NOMO-1 treated with DMSO at 0.1 percent for 48 hours (cell line): Measurements from ENCODE around the gene KSR1.

Experiments
- DNase-seq: peaks from one replicate; lab custom pipeline; 2025; ENCODE audit not compliant: unreplicated experiment; lab: John Stamatoyannopoulos, UW

KSR1 gene

GRCh38 chr17:27581016-27581415 is 124.8 kb downstream of the KSR1 start:
- no peak for DNase-seq

- DNase-seq, result no peak
Observed at GRCh38 chr17:27582696-27583095, 126.4 kb downstream of the KSR1 start.

- DNase-seq, result no peak
Observed at GRCh38 chr17:27585153-27585681, 129.0 kb downstream of the KSR1 start.

GRCh38 chr17:27585792-27586191 is 129.5 kb downstream of the KSR1 start:
- no peak for DNase-seq

GRCh38 chr17:27586203-27586721 is 130.0 kb downstream of the KSR1 start:
- DNase-seq, result no peak

GRCh38 chr17:27588354-27588753 is 132.1 kb downstream of the KSR1 start:
- DNase-seq, result no peak

GRCh38 chr17:27590864-27591263 is 134.6 kb downstream of the KSR1 start:
- no peak for DNase-seq

GRCh38 chr17:27591986-27592385 is 135.7 kb downstream of the KSR1 start:
- DNase-seq, result no peak

GRCh38 chr17:27593232-27593856 is 137.1 kb downstream of the KSR1 start:
- DNase-seq, result no peak

GRCh38 chr17:27593857-27594255 is 137.6 kb downstream of the KSR1 start:
- no peak for DNase-seq

GRCh38 chr17:27595208-27595607 is 139.0 kb downstream of the KSR1 start:
- no peak for DNase-seq

- no peak for DNase-seq
Observed at GRCh38 chr17:27596096-27596495, 139.8 kb downstream of the KSR1 start.

GRCh38 chr17:27596566-27597187 is 140.4 kb downstream of the KSR1 start:
- DNase-seq, result no peak

GRCh38 chr17:27597188-27597580 is 140.9 kb downstream of the KSR1 start:
- DNase-seq, result no peak

- no peak for DNase-seq
Observed at GRCh38 chr17:27597783-27598320, 141.6 kb downstream of the KSR1 start.

- no peak for DNase-seq
Observed at GRCh38 chr17:27598337-27599050, 142.2 kb downstream of the KSR1 start.

- DNase-seq, result no peak
Observed at GRCh38 chr17:27600471-27600870, 144.2 kb downstream of the KSR1 start.

- DNase-seq, result peak; percentile 64
Observed at GRCh38 chr17:27601069-27601974, 145.1 kb downstream of the KSR1 start.

GRCh38 chr17:27601975-27602302 is 145.7 kb downstream of the KSR1 start:
- no peak for DNase-seq

GRCh38 chr17:27602721-27603420 is 146.6 kb downstream of the KSR1 start:
- DNase-seq, result peak; percentile 33
